NCI-H2107 (cell line): ENCODE measurements around the gene CFAP298.
"Not testable (repeated sequence)": the region's sequence is repeated elsewhere in the genome, so short reads cannot be mapped to it uniquely, and the experiment has no call there.

ENCODE experiments used
- DNase-seq: peaks from one replicate; lab custom pipeline; 2025; lab: John Stamatoyannopoulos, UW

Gene CFAP298, protein sequence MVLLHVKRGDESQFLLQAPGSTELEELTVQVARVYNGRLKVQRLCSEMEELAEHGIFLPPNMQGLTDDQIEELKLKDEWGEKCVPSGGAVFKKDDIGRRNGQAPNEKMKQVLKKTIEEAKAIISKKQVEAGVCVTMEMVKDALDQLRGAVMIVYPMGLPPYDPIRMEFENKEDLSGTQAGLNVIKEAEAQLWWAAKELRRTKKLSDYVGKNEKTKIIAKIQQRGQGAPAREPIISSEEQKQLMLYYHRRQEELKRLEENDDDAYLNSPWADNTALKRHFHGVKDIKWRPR

DNA sequence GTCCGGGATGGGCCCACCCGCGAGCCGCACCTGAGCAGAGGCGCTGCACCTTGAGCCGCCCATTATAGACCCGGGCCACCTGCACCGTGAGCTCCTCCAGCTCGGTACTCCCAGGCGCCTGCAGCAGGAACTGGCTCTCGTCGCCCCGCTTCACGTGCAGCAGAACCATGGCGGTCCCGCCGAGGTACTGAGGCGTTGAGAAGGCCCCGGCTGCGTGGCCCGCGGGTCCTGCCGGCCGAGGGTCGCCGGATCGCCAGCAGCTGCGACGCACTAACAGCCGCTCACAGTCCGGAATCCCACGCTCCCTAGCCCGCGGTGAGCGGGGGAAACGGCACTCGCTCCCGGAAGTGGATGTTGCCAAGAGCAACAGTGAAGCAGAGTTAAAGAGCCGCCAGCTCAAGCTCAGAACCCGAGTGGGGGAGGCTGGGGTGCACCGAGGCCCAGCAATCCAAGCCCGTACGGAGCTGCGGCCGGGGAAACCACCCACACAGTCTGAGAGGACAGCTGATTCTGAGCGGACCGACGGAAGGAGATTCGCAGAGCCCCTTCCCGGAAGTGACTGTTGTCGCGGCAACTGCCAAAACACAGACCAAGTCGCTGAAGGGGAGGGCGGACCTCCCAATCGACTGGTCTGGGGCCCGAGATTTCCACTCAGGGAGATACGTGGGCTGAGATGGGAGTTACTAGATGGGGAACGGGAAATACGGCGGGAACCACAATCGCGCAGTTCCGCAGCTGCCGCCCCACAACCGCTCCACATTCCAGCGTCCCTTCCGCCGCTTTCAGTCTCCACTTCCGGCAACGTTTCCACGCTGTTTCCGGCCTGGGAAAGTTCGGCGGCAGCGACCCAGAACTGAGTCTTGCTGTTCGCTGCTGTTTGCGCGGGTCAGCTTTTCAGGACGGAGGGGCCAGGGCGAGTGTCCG is at the start of gene CFAP298:
TSS of gene CFAP298 (minus strand) at position 303 of the 924 bp plus-strand sequence. CDS start at position 169, 134 bp downstream.
- DNase-seq: peak; percentile 66

DNA sequence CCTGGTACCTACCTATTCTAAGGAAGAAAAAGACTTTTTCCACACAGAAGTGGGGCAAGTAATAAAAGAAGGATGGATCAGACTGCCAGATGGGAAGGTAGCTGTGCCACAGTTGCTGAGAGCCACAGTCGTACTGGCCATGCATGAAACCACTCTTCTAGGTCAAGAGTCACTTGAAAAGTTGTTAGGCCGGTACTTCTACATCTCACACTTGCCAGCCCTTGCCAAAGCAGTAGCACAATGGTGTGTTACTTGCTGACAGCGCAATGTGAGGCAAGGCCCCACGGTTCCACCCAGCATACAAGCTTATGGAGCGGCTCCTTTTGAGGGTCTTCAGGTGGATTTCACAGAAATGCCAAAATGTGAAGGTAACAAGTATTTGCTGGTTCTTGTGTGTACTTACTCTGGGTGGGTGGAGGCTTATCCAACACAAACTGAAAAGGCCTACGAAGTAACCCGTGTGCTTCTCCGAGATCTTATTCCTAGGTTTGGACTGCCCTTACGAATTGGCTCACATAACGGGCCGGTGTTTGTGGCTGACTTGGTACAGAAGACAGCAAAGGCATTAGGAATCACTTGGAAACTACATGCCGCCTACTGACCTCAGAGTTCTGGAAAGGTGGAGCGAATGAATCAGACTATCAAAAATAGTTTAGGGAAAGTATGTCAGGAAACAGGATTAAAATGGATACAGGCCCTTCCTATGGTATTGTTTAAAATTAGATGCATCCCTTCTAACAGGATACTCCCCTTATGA is 49.0 kb upstream of the CFAP298 start:
- DNase-seq: not testable (repeated sequence)

DNA sequence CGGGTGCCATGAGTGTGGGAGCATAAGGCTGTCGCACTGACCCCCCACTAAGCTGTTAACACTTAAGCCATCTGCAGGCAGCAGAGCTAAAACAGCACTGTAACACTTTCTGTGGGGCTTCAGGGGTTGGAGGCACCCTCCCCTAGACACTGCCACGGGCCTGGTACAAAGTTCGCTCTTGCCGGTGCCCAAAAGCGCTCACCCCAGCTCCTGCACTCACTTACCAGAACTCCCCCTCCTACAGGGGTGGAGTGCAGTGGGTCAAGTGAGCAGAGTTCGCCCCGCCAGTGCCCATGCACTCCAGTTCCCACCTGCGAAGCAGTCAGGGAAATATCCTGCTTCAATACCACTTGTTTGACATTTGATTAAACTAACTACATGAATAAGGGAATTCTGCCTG is 46.3 kb upstream of the CFAP298 start:
- DNase-seq: no peak

DNA sequence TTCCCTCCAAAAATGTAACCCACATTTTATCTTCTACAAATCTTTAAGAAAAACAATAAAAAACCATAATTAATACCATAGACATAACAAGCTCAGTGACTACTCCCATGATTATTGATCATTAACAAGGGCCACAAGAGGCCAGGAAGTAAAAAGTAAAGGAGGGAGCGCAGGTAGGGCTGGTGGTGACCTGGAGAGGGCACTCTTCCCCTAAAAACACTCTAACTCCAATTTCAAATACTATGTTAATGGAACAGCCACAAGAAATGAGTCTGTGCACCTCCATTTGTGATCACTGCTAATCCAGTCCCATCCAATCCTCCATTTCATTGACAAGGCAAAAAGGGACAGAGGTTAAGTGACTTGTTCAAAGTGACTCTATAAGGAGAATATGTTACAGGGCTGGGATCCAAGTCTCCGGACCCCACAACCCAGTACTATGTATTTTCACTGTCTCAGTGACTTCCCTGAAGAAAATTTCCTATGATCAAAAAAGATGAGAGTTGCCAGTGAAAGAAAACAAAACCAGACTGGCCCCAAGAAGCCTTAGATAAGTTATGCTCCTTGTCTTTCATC is 41.2 kb upstream of the CFAP298 start:
- peak; percentile 5 for DNase-seq

- DNase-seq: no peak
Measured at GRCh38 chr21:32648165-32648564, 36.0 kb upstream of the CFAP298 start.

DNA sequence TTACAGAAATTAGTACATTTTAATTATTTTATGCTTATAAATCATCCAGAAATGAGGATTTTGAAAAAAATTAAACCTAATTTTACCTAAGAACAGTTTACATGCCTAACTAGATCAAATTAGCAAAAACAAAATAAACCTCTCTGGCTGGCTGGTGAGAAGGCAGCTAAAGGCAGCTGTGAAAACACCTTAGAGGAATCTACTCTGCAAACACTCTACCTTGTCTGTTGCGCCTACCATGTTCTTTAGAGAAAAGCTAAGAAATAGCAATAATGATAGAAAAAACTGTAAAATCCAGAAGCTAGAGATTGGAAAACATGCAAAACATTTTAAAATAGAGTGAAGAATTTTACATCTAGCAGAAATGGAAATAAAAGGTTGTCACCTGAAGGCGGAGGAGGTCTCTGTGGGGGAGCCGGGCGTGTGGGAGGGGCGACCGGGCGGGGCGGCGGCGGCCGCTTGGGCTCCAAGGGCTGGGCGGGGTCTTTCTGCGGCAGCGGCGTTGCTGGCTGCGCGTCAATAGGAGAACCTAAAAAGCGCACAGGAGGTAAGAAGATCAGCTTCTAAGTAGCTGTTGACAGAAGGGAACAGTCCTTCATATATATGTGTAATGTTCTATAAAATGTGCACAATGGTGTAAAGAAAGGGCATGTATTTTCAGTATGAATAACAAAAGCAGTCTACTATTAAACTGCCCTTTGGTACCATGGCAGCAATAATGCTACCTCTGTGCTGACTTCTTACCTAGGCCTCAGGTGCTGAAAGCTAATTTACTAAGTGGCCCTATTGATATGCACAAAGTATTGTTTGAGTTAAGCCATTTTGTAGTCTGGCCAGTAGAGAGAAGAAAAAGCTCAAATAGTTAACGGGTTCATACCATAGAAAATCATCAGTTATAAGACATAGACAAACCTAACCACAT is 33.3 kb upstream of the CFAP298 start:
- no peak for DNase-seq

- DNase-seq: no peak
Measured at GRCh38 chr21:32641710-32642698, 29.8 kb upstream of the CFAP298 start.

DNA sequence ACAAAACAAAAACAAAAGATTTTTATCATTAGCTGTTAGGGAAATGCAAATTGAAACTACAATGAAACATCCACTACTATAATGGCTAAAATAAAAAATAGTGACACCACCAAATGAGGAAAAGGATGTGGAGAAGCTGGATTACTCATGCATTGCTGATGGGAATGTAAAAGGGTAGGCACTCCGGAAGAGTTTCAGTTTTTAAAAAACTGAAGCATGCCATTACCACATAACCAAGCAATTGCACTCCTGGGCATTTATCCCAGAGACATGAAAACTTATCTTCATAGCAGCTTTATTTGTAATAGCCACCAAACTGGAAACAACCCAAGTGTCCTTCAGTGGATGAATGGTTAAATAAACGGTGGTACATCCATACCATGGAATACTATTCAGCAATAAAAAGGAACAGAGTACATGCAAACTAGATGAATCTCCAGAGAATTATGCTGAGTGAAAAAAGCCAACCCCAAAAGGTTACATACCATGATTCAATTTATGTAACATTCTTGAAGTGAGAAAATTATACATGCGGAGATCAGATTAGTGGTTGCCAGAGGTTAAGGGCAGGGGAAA is 14.5 kb upstream of the CFAP298 start:
- DNase-seq: no peak

GRCh38 chr21:32618218-32618617 is 6.0 kb upstream of the CFAP298 start:
- DNase-seq: not testable (repeated sequence)

DNA sequence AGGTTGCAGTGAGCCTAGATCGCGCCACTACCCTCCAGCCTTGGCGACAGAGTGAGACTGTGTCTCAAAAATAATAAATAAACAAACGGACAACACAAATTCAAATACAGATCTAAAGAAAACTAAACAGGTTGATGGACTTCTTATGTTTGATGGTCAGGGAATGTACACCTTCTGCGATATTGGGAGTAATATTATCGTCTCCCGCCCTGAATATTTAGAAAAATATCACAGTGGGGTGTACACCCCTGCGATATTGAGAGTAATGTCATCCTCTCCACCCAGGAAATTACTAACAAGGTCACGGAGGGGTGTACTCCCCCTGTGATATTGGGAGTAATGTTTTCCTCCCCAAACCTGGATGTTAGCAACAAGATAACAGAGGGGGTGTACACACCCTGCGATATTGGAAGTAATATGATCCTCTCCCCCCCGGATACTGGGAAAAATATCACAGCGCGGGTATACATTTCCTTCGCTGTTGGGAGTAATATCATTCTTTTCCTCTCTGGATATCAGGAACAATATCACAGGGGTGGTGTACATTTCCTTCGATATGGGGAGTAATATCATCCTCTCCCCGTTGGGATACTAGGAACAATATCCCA is 1.4 kb upstream of the CFAP298 start:
- no peak for DNase-seq

DNA sequence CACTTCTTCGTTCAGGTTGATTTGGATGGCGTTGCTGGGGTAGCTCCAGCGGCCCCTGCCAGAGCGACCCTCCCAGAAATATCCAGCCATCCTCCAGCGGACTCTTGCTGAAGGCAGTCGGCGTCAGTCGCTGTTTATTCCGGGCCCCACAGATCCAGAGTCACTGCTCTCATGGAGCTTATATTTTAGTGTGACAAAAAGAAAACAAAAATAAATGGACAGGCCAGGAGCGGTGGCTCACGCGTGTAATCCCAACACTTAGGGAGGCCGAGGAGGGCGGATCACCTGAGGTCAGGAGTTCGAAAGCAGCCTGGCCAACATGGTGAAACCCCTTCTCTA is 791 bp upstream of the CFAP298 start:
- no peak for DNase-seq

- DNase-seq: no peak
Measured at GRCh38 chr21:32611471-32611997, 643 bp downstream of the CFAP298 start.

- not testable (repeated sequence) for DNase-seq
Measured at GRCh38 chr21:32610940-32611339, 1.2 kb downstream of the CFAP298 start.

GRCh38 chr21:32608851-32609250 is 3.3 kb downstream of the CFAP298 start:
- no peak for DNase-seq

DNA sequence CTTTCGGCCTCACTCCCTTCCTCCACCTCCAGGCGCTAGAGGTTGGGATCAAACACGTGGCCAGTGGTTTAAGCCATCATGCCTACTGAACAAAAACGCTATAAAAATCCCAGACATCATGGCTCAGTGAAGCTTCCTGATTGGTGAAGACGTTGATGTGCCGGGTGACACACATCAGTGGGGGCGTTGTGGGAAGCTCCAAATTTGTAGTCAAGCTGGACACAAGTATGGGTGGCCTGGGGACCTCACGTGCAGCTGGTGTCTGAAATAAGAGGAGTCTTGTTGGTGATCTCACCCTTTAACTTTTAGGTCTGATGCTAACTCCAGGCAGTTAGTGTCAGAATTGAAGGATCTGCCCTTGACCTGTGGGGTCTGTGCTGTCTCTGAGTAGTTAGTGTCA is 6.7 kb downstream of the CFAP298 start:
- no peak for DNase-seq

DNA sequence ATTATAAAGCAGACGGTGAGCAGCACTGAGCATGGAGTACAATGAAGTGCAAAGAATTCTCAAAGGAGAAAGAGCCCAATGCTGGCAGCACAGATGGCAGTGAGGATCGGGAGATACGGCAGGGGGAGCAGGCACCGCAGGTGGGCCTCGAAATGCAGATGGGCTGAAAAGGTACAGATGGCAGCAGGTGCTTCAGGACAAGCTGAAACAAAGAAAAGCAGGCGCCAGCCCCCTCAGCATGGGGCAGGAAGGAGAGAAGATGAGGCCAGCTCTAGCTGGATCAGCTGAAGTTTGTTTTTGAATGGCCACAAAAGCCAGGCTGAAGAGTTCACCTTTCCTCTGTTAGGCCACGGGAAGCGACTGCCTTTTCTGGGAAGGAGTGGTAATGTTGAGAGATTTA is 7.7 kb downstream of the CFAP298 start:
- peak; percentile 75 for DNase-seq

DNA sequence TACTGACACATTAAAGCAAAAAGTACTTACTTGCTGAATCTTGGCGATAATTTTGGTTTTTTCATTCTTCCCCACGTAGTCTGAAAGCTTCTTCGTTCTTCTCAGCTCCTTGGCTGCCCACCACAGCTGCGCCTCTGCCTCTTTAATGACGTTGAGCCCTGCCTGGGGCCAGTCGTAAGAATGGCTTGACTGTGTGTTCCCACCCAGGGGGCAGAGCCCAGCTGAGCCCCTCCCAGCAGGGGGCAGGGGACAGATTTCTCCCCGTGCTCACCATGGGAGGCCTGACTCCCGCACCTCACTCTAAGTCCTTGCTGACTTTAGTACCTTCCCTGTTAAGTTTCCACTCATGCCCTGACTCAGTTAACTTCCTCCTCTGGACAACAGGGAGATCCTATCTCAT is 9.0 kb downstream of the CFAP298 start:
- no peak for DNase-seq

GRCh38 chr21:32602099-32602498 is 10.1 kb downstream of the CFAP298 start:
- DNase-seq: no peak

DNA sequence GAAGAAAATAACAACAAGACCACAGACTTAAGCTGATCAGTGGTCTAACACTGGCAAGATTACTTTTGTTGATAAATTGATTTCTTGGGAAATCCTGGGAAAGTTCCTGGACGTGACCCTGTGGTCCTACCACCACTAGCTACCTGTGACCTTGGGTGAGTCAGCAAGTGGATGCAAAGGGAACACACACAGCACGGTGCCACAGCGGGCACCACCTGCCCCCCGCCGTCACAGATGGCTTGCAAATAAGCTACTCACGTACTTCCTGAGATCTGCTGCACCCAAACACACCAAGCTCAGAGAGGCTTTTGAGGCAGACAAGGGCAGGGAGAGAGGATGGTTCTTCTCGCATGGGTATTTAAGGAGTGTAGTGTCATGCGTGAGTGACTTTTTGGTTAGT is 12.7 kb downstream of the CFAP298 start:
- peak; percentile 13 for DNase-seq
